B cell (primary cell): ENCODE results near the gene MACROH2A1. TPM values are rescaled to one million over a fixed set of nuclear protein-coding genes. Genes with fewer than 3 reads are reported as not detected.

Experiments
- ATAC-seq: fragments of 200-7000 bp; cut with Tn5 transposase; one replicate; pipeline ENCODE4 v1.10.0; 2021; ENCODE audit warnings: low read depth, mild to moderate bottlenecking, moderate number of reproducible peaks, moderate library complexity
- CTCF ChIA-PET: fragments of 350-600 bp; sonication (Branson Sonifier 250); formaldehyde crosslinking; loops from one replicate; lab custom pipeline; 2021; ENCODE audit warnings: antibody characterized with exemption, inconsistent platforms; lab: Charles Lee
- POLR2A ChIA-PET: fragments of 350-600 bp; sonication (Branson Sonifier 250); formaldehyde crosslinking; loops from one replicate; lab custom pipeline; 2021; ENCODE audit warnings: antibody characterized with exemption; lab: Charles Lee
- DNase-seq: peaks from one replicate; pipeline ENCODE4 v3.0.0; 2013
- H2AFZ ChIP-seq: 2 replicates; pipeline ENCODE4 v1.6.1; 2012; ENCODE audit warnings: mild to moderate bottlenecking, low read depth, low read length; ENCODE audit not compliant: insufficient read depth, poor library complexity, severe bottlenecking
- H3K27ac ChIP-seq, 2 donors: 1 replicate in 1 of 2; 2 replicates in 1 of 2; pipeline ENCODE4 v1.5.1; 2012 to 2013; ENCODE audit warnings: low read length in 2 of 2, mild to moderate bottlenecking in 2 of 2, moderate library complexity in 1 of 2
- H3K27me3 ChIP-seq, 4 experiments: fragments of 200-600 bp in 1 of 4; sonication (generic) in 1 of 4; replicated peaks in 1 of 4; 1 replicate in 2 of 4; 2 replicates in 2 of 4; pipeline versions ENCODE4 v1.6.1 to v1.7.0; 2013 to 2016; ENCODE audit warnings: low read length in 3 of 4, mild to moderate bottlenecking in 2 of 4, mixed read lengths in 1 of 4, moderate library complexity in 1 of 4; ENCODE audit not compliant: insufficient read depth in 4 of 4, control insufficient read depth in 3 of 4; ENCODE audit errors: control extremely low read depth in 1 of 4
- H3K36me3 ChIP-seq, 2 experiments: replicated peaks in 1 of 2; 1 replicate in 1 of 2; 2 replicates in 1 of 2; pipeline versions ENCODE4 v1.6.1 to v1.7.1; 2013; ENCODE audit warnings: low read length in 1 of 2; ENCODE audit not compliant: insufficient read depth in 2 of 2, control insufficient read depth in 1 of 2; ENCODE audit errors: control extremely low read depth in 1 of 2, extremely low read depth in 1 of 2
- H3K4me1 ChIP-seq, 2 donors: fragments of 200-600 bp in 1 of 2; sonication (generic) in 1 of 2; 1 replicate in 1 of 2; 2 replicates in 1 of 2; pipeline versions ENCODE4 v1.5.1 to v1.6.1; 2013 to 2017; ENCODE audit warnings: low read length in 2 of 2; ENCODE audit not compliant: control insufficient read depth in 2 of 2, insufficient read depth in 2 of 2
- H3K4me2 ChIP-seq: replicated peaks from 2 replicates; pipeline ENCODE3; 2012; ENCODE audit warnings: mild to moderate bottlenecking, low read depth, low read length; ENCODE audit not compliant: poor library complexity, severe bottlenecking
- H3K4me3 ChIP-seq, 5 experiments: fragments of 200-600 bp in 1 of 5; sonication (generic) in 1 of 5; 1 replicate in 3 of 5; 2 replicates in 2 of 5; pipeline versions ENCODE4 v1.5.1 to v1.7.0; 2011 to 2016; ENCODE audit warnings: low read length in 4 of 5, mild to moderate bottlenecking in 4 of 5, low read depth in 2 of 5, control low read depth in 1 of 5, moderate library complexity in 1 of 5; ENCODE audit not compliant: insufficient read depth in 1 of 5; ENCODE audit errors: control extremely low read depth in 1 of 5, extremely low read depth in 1 of 5
- H3K79me2 ChIP-seq: fragments of 200-600 bp; sonication (generic); one replicate; pipeline ENCODE4 v1.6.0; 2016; ENCODE audit warnings: low read length; ENCODE audit not compliant: control insufficient read depth, insufficient read depth
- H3K9ac ChIP-seq: fragments of 200-600 bp; sonication (generic); 2 replicates; pipeline ENCODE4 v1.6.1; 2017; ENCODE audit warnings: mild to moderate bottlenecking, low read length, moderate library complexity
- H3K9me3 ChIP-seq, 3 donors: one replicate each; pipeline versions ENCODE4 v1.6.1 to v1.7.1; 2013; ENCODE audit warnings: low read length in 2 of 3; ENCODE audit not compliant: control insufficient read depth in 2 of 3, insufficient read depth in 1 of 3; ENCODE audit errors: control extremely low read depth in 1 of 3
- H4K20me1 ChIP-seq: 2 replicates; pipeline ENCODE4 v1.6.0; 2012; ENCODE audit warnings: mild to moderate bottlenecking, low read length; ENCODE audit not compliant: insufficient read depth, control insufficient read depth, poor library complexity, severe bottlenecking
- H3K27ac Mint-ChIP-seq: one replicate; pipeline ENCODE4 v1.8.0; 2021; ENCODE audit warnings: mixed read lengths
- H3K27me3 Mint-ChIP-seq: one replicate; pipeline ENCODE4 v1.8.0; 2021; ENCODE audit warnings: mixed read lengths
- H3K4me1 Mint-ChIP-seq: one replicate; pipeline ENCODE4 v1.8.0; 2021; ENCODE audit warnings: mixed read lengths
- H3K4me3 Mint-ChIP-seq: one replicate; pipeline ENCODE4 v1.8.0; 2021; ENCODE audit warnings: mixed read lengths
- H3K9me3 Mint-ChIP-seq: one replicate; pipeline ENCODE4 v1.8.0; 2022; ENCODE audit warnings: mixed read lengths; ENCODE audit not compliant: insufficient read depth
- EZH2 ChIP-seq: IDR thresholded peaks from 2 replicates; pipeline ENCODE4 v1.6.1; 2012; ENCODE audit warnings: borderline replicate concordance, low read depth, mild to moderate bottlenecking, moderate library complexity, low read length; ENCODE audit not compliant: insufficient read depth, poor library complexity, severe bottlenecking
- WGBS: methylation state at CpG from one replicate; pipeline ENCODE4 v1.1.5; 2013; ENCODE audit warnings: missing lambda C conversion rate; ENCODE audit not compliant: insufficient coverage; 5-methylcytosine and 5-hydroxymethylcytosine counted together
- intact Hi-C: fragments of 100-400 bp; cut with micrococcal nuclease; formaldehyde crosslinking; loops from one replicate; pipeline ENCODE4 v1.10.0; 2022
- polyA plus RNA-seq: library from polyadenylated mRNA; depleted of rRNA; stranded (reverse); fragments of >200 nt; gene quantifications from 2 replicates; pipeline ENCODE4 v1.2.3, GENCODE V29; 2012
- total RNA-seq, 2 donors: library from RNA; stranded (reverse); fragments of 120-200 nt in 1 of 2; gene quantifications; 1 replicate in 1 of 2; 2 replicates in 1 of 2; pipeline versions ENCODE4 v1.2.3 to v1.2.4, GENCODE V29; 2013 to 2022
- TF ChIP-seq, protein P1 (sequence below): fragments of 200-600 bp; IDR thresholded peaks from one replicate; pipeline ENCODE4 v1.8.0; 2022; ENCODE audit warnings: antibody characterized with exemption, mild to moderate bottlenecking

The MACROH2A1 gene
- total and polyA plus RNA-seq, 2 donors (not counting 1 experiment from before 2014, with no cell fraction given), result 80.1 to 99.7 TPM

- H3K27me3 Mint-ChIP-seq, result no peaks in the 10 kb centered on the region
- H3K36me3 ChIP-seq, result peaks cover 0 to 39% of the 10 kb centered on the region in 2 experiments
Measured at GRCh38 chr5:135332519-135333150, 66.4 kb downstream of the MACROH2A1 start.

DNA sequence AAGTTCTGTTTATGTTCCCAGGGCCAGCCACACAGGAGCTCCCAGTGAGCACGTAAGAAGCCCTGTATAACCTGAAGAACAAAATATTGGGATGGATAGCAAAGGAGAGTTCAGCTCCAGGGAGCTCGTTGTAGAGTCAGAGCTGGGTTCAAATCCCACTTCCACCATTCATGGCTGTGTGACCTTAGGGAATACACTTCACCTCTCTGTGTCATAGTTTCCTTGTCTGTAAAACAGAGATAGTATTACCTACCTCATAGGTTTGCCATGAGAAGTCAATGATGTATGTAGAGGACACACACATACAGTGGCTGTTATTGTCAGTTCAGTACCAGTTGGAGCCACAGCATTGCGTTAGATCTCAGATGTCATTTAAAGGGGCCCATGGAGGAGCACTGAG lies 67.4 kb downstream of the MACROH2A1 start:
- intact Hi-C loops, result no loop called here
- Mint-ChIP-seq H3K4me1 (no peaks in the 10 kb centered on the region), H3K9me3 (no peaks in the 10 kb centered on the region), H3K4me3 (no peak overlapping the region), H3K27me3 (no peaks in the 10 kb centered on the region), H3K27ac (no peak overlapping the region)
- DNase-seq, result no peak
- Histone ChIP-seq H3K9ac (no peak overlapping the region), H3K4me2 (no peak overlapping the region), H3K36me3 (peaks cover 0 to 32% of the 10 kb centered on the region in 2 experiments), H3K27ac (no peak overlapping the region), H3K9me3 (no peaks in the 10 kb centered on the region), H4K20me1 (no peaks in the 10 kb centered on the region), H3K4me3 (no peak overlapping the region), H3K79me2 (no peaks in the 10 kb centered on the region), H3K4me1 (no peaks in the 10 kb centered on the region), H2AFZ (no peak overlapping the region), H3K27me3 (no peaks in the 10 kb centered on the region)
- CTCF ChIA-PET, result interaction anchor here (1.2 to 1.4 kb wide), 3 partner anchors 15 to 310 kb away, joined by 3 read pairs; no protein-coding TSS in a partner anchor
- WGBS, result 100% methylated on average over 2 of the region's 3 CpGs
- ATAC-seq, result no peak
- TF ChIP-seq EZH2, result no peak
- TF ChIP-seq, protein P1, sequence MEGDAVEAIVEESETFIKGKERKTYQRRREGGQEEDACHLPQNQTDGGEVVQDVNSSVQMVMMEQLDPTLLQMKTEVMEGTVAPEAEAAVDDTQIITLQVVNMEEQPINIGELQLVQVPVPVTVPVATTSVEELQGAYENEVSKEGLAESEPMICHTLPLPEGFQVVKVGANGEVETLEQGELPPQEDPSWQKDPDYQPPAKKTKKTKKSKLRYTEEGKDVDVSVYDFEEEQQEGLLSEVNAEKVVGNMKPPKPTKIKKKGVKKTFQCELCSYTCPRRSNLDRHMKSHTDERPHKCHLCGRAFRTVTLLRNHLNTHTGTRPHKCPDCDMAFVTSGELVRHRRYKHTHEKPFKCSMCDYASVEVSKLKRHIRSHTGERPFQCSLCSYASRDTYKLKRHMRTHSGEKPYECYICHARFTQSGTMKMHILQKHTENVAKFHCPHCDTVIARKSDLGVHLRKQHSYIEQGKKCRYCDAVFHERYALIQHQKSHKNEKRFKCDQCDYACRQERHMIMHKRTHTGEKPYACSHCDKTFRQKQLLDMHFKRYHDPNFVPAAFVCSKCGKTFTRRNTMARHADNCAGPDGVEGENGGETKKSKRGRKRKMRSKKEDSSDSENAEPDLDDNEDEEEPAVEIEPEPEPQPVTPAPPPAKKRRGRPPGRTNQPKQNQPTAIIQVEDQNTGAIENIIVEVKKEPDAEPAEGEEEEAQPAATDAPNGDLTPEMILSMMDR, result no peak
- POLR2A ChIA-PET, result no interaction called here

More at GRCh38 chr5:135332519-135333150, 66.4 kb downstream of the MACROH2A1 start:
- Histone ChIP-seq H3K4me1 (no peaks in the 10 kb centered on the region), H3K27me3 (no peaks in the 10 kb centered on the region), H3K27ac (no peak overlapping the region), H3K9me3 (no peaks in the 10 kb centered on the region), H3K79me2 (no peaks in the 10 kb centered on the region), H3K4me2 (no peak overlapping the region), H4K20me1 (no peaks in the 10 kb centered on the region), H2AFZ (no peak overlapping the region), H3K4me3 (no peak overlapping the region), H3K9ac (no peak overlapping the region)
- TF ChIP-seq, protein P1, result peak; percentile 49
- TF ChIP-seq EZH2, result no peak
- intact Hi-C loops, result no loop called here
- H3K4me1 Mint-ChIP-seq, result no peaks in the 10 kb centered on the region
- 87% methylated on average over 2 of the region's 5 CpGs for WGBS
- ChIA-PET CTCF (interaction anchor here (1.2 to 1.4 kb wide), 3 partner anchors 14 to 311 kb away, joined by 3 read pairs; no protein-coding TSS in a partner anchor), POLR2A (no interaction called here)
- ATAC-seq (no peak), DNase-seq (peak; percentile 25)
- H3K9me3 Mint-ChIP-seq, result no peaks in the 10 kb centered on the region
- H3K4me3 Mint-ChIP-seq, result no peak overlapping the region
- no peak overlapping the region for H3K27ac Mint-ChIP-seq
